Fibroblast of upper back skin (primary cell): Measurements from ENCODE around the gene RPS6KL1.

Source experiments
- DNase-seq: peaks from one replicate; pipeline ENCODE4 v3.0.0-alpha.2; 2013

RPS6KL1 gene

DNA sequence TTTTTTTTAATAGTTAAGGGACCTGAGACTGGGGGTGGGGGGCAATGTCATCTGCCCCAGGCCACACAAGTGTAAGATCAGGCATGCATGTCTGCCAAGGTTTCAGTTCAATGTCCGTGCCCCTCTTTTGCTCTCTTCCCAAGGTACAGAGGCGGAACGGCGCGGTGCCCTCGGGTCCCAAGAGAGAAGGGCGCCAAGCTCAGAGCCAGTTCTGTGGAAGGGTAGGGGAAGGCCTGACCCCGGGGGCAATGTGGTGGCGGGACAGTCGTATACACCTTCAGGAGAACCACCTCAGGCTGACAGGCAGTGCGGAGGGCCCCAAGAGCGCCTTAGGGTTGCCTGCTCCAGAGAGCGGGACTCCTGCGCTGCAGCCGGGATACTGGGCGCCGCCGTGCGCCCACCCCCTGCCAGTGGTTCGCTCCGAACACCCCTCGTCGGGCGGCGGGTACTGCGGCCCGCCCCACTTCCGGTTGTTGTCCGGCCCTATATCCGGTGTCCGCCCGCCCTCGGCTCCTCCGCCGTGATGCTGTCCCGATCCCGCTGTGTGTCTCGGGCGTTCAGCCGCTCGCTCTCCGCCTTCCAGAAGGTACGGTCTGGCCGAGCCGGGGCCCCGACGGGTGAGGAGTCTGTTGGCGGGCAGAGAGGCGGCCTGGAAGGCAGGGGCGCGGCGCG is 41.5 kb downstream of the RPS6KL1 start, which contains the start of gene DLST:
Gene DLST (plus strand): TSS at position 486 of the 672 bp plus-strand sequence. CDS start 38 bp downstream, at position 524.
- DNase-seq, result peak; percentile 81

DNA sequence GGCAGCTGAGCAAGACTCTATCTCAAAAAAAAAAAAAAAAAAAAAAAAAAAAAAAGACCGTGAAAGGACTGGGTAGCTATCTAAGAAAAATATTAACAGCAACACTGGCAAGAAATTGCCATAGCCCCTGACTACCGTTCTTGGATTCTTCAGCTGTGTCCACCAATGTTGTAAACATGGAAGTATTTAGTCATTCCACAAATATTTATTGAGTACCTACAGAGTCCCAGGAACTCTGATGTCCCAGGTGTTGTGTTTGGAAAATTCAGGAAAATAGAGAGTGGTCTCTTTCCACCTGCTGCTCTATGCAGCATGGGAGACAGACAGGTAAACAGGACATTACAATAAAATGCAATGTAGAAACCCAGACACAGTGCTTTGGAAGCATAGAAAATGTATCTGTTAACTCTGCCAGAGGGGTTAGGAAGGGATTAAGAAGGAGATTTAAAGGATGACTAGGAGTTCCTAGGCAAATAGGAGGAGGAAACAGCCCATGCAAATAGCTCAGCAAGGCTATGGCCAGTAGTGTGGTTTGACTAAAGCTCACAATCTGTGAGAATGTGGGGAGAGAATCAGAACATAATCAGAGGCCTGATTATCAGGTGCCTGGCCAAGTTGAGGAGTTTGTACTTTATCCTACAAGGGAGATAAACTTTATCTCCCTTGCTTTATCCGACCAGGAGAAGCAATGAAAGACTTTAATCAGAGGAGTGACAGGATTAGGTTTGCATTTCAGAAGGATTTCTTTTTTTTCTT is 43.5 kb downstream of the RPS6KL1 start:
- no peak for DNase-seq

DNA sequence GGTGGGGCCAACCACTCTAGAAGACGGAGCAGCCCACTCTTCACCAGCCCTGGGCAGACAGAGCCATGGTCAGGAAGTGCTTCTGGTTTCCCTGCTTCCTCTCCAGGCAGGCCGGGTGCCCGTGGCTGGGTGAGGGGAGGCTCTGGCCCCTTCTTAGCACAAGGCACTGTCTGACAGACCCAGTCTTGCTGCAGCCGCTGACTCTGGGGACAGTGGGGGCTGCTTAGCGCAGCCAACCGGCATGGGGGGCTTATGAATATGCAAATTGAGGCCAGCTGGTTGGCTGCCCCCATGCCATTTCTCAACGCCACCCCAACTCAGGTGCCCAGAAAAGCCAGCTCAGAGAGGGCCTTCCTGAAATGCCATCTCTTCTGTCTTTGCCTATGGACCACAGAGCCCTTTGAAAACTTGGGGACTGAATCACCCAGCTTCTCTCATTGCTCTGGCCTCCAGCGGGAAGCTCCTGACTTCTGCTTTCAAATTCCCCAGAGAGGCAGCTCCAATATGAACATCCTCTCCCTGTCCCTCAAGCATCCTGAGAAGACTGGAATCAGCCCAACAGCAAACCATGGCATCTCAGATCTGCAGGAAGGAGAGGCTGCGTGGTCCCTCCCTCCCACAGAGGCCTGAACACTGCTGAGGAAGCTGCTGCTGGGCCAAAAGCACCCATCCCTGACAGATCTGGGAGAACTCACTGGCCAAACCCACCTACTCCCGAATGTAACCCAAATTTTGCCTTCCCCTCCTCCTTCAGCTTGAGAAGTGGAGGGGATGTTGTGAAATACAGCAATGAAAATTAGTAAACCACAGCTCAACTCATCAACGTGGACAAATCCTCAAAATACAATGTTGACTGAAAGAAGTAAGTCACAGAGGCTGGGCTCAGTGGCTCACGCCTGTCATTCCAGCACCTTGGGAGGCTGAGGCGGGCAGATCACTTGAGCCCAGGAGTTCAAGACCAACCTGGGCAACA is 46.8 kb downstream of the RPS6KL1 start, which contains the start of gene PROX2:
Gene PROX2 (minus strand): TSS at position 205 of the 973 bp plus-strand sequence. CDS start 12,311 bp downstream, outside the sequence.
- peak; percentile 53 for DNase-seq

DNA sequence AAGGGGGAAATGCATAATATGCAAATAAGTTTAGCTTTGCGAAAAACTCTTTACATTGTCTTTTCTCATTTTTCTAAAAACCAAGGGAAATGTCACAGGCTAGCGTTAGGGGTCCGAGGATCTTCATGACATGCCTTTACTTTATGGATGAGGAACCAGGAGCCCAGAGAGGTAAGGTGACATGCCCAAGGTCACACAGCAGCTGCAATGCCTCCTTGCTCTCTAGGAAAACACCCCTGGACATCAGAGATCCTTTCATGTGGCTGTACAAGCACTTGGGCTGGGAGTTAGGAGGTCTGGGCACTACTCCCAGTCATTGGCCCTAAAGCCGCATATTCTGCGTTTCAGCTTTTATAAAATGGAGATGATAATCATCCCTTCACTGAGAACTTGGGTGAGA is 47.9 kb downstream of the RPS6KL1 start:
- DNase-seq, result no peak

DNA sequence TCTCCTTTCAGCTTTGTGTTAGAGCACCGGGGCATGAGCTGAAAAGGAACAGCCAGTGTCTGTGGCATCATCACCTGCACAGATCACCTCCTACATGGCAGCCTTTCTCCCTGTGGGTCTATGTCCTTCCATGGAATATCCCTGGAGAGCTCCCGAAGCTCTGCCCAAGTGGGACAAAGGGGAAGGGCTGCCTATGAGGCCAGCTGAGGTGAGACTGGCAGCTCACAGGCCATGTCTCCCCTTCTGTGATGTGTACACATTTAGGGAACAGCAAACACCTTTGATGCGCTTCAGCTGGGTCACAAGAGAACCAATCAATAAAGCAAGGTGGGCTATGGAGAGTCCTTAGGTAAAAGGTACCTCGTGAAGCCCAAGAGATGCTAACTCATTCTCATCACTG is 51.2 kb downstream of the RPS6KL1 start:
- no peak for DNase-seq

DNA sequence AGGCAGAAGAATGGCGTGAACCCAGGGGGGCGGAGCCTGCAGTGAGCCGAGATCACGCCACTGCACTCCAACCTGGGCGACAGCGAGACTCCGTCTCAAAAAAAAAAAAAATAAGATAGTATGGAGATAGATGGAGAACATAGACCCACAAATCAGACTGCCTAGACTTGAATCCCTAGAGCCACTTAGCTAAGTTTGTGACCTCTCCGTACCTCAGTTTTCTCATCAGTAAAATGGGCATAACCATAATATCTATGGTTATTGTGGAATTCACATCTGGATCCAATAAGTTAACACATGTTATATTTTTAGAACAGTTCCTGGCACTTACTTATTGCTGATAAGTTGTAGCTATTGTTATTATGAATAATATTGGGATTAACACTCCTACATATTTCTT is 54.3 kb downstream of the RPS6KL1 start:
- no peak for DNase-seq

DNA sequence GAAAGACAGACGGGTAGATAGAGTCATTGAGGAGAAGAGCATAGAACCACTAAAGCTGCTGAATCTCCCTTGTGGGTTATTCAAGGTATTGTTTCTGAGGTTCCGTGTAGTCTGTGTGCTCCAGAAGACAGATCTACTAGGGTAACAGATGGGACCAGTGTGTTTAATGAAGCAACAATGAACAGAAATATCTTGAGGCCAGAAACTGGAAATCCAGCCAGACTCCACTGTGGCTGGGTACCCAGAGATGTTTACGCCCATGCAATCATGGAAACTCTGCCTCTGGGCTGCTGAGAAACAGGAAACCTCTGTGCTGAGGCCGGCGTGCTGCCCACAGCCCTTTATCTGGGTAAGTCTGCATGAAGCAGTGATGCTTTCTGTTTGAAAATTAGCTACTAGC is 55.4 kb downstream of the RPS6KL1 start:
- no peak for DNase-seq

DNA sequence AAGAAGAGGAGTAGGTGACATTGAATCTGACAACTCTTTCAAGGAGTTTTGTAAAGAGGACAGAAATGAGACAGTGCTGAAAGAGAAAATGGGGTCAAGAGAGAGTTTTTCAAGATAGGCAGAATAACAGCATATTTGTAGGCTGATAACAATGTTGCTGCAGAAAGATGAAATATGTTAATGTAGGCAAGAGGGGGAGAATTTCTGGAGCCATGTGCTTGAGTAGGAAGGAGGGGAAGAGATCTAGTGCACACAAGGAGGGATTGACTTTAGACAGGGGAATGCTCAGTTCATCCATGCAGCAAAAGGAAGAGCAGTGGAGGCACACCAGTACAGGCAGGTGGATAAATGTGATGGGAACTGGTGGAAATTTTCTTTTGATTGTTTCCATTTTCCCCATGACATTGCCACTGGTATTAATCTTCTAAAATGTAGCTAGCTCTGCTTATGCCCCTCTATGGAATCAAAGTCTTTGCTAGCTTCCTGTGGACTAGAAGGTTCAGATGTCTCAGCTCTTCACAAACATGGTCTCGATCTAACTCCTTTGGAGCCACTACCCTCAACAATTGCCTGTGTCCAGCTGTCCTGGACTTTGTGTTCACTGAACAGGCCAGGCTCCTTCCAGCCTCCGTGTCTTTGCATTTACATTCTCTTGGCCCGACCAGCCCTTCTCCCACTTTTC is 56.2 kb downstream of the RPS6KL1 start:
- no peak for DNase-seq

DNA sequence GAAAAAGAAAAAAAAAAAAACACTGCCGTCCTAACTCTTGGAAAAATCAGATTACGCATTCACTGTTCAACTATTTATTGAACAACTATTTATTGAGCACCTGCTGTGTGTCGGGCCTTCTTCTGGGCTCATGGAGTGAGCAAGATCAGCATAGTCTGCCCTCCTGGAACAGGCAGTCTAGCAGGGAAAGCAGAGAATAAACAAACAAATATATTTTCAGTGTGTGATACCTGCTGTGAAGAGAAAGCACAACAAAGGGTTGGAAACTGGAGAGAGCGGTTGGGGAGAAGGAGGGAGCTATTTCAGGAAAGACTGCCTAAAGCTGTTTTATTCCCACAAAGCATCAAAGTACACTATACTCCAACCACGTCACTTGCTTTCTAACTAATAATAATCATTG is 57.9 kb downstream of the RPS6KL1 start:
- no peak for DNase-seq

DNA sequence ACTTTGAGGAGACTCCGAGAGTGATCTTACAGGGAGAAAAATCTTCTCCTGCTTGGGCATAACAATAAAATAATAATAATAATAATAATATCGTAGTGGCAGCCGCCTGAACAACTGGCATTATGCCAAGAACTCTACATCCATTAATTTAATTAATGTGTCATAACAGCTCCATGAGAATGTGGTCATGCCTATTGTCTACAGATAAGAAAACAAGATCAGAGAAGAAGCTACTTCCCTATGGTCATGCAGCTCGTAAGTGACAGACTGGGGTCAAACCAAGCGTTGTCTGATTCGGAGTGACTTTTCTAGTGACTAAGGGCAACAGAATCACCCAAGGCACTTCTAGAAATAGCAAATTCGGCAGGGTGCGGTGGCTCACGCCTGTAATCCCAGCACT is 58.9 kb downstream of the RPS6KL1 start:
- no peak for DNase-seq

DNA sequence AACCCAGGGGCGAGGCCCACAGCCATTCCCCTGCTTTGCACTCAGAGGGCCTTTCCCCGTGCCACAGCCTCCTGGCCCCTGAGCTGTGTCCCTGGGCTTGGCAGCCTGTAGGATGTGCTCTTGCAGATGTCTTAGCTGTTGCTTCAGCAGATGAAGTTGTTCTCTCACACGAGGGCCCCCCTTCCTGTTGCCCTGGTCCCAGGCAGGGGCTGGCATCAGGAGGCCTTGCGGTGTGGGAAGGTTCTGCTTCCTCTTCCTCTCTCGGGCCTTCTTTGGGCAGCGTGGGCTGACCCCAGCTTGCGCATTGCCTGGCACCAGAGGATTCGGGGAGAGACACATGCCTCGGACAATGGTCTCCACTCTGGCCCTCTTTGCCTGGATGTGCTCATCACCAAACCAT is 59.8 kb downstream of the RPS6KL1 start:
- DNase-seq, result no peak

DNA sequence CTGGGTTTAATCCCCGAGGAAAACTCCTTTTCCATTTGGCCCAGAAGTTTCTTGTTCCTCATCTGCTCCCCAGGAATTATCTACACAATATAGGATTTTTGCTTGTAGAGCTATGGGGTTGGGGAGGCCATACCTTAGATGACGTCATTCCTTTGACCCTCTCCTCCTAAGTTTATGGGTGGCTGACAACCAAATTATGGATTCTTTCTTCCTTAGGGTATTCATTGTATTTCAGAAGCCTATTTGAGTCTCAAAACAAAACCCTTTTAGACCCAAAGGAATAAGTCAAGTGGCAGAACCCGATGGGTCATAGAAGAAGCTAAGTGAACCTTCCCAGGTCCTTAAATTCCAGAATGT is 61.3 kb downstream of the RPS6KL1 start:
- no peak for DNase-seq

DNA sequence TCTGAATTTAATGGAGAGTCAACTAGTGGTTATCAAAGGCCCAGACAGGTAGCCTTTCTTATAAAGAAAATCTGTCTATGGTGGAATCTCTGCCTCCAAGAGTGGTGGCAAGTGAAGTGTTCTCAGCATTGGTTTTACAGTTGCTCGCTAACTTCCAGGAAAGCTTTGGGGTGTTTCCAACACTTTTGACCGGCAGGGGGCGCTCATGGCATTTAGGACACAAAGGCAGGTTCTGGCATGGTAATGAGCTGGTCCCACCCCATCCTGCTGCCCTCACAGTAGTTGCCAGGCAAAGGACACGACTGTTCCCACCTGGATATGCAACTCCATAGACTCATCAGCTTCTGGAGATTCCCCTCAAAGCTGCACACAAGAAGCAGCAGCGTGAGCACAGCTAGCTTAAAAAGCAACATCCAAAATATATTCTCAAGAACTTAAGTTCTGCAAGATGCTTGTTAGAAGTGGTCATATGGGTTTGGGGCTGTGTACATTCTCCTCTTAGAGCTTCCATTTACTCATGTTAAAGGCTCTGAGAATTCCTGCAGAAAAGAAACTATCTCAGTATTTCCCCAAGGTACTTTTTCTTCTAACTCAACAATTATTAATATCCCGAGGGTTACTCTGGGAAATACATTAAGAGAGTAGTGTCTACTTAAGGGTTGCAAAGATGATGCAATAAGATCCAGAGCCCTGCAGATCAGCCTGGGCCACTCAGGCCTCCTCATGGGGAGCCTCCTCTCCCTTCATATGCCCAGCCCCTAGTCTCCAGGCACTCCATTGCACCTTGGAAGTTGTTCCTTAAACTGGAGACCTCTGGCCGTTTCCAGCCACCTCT is 61.9 kb downstream of the RPS6KL1 start:
- DNase-seq, result peak; percentile 88

DNA sequence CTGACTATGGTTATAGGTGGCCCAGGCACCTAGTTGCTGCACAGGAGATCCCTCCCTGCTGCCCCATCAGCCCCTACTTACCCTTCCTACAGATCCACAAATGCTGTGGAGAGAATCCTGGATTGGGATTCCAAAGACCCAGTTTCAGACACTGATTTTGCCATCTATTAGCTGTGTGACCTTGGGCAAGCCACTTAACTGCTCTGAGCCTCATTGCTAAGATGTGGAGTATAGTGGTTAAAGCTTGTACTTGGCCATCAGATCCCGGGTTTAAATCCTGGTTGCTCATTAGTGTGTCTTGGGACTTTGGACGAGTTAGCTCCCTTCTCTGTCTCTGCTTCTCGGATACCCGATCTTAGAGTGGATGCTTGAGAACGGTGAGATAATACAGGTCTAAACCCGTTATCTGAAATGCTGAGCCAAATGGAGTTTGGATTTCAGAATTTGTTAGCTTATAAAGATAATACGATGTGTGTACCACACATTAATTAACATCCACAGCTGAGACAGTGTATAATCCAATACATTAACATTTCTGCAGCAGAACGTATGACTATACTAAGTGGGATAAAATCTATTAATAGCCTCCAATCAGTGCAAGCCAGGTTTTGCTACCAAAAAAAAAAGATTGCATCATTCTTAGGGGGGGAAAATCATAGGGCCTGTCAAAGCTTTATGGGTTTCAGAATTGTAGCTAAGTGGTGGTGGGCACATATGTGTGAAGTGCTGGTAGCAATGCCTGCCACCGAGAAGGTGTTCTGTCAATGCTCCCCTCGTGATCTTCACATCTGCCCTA is 63.1 kb downstream of the RPS6KL1 start:
- DNase-seq, result peak; percentile 60

DNA sequence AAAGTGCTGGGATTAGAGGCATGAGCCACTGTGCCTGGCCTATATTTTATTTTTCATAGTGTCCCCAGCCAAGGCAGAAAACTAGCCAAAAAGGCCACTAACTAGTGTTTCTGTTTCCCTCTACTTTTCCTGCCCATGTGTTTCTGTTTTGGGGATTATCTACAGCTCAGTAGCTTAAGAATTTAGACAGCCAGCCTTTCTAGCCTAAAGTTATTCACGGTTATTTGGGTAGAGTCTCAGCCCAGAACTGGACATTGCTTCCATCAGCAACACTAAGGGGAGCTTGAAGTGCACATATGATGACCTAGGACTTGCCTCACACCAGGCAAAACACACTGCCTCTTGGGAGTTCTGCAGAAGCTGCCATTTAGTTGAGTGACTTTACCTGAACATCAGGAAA is 65.0 kb downstream of the RPS6KL1 start:
- DNase-seq, result peak; percentile 48

DNA sequence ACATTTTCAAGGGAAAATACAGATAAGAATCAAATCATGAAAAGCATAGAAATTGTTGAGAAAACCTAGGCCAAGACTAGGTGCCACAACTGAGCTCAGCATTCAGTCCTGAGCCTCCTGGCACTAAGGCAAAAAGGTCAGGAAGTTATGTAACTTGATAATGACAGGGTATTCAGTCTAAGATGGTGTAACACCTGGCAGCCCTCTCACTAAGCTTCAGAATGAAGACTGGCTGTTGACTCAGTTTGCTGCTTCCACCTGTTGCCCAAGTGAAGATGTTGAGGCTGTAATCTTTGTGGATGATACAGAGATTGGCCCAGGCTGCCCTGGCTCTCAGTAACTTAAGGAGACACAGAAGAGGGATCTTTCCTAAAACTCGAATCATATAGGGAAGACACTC is 66.7 kb downstream of the RPS6KL1 start:
- no peak for DNase-seq

DNA sequence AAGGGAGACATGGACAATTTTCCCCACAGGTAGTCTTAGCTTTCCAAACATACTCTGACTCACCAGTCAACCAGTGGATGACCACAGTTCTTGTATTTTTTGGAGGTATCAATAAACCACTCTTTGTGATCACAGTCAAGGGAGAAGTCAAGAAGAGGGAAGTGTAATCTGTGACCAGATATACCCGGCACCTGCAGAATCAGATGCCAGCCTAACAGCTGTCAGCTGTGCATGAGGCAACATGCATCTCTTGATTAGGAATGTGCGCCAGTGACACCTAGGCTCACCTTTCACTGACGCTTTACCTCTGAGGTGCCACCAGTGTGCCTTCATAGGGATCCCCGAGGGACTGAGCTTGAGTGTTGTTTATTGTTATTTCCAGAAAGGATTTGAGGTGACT is 67.1 kb downstream of the RPS6KL1 start:
- no peak for DNase-seq

DNA sequence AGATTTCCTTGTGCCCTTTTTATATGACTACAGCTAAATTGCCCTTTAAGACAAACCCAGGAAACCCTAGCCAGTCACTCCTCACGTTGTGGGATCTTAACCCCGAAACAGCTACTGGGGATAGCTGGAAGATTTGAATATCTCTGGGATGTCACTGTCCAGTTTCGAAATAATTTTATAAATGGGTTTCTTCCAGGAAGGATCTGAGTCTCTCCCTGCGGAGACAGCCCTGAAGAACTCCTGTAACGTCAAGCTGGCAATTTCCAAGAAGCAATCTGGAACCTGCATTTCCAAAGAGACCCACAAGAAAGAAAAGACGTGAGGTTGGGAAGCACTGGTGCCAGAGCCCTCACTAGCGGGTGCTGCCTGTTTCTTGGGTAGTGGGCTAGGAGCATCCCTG is 68.0 kb downstream of the RPS6KL1 start:
- no peak for DNase-seq
